CD4-positive, alpha-beta T cell (primary cell): ENCODE data around the gene MMS19. TPM values are rescaled to one million over a fixed set of nuclear protein-coding genes. Genes with fewer than 3 reads are reported as not detected.

Source experiments
- ATAC-seq: fragments of 200-7000 bp; cut with Tn5 transposase; one replicate; pipeline ENCODE4 v1.10.0; 2022; ENCODE audit warnings: mild to moderate bottlenecking; ENCODE audit not compliant: poor library complexity
- CTCF ChIA-PET: fragments of 350-600 bp; sonication (Branson Sonifier 250); formaldehyde crosslinking; loops from one replicate; lab custom pipeline; 2021; ENCODE audit warnings: antibody characterized with exemption, inconsistent platforms; lab: Charles Lee
- POLR2A ChIA-PET: fragments of 350-600 bp; sonication (Branson Sonifier 250); formaldehyde crosslinking; loops from one replicate; lab custom pipeline; 2021; ENCODE audit warnings: antibody characterized with exemption, inconsistent platforms; lab: Charles Lee
- DNase-seq, 14 experiments: peaks; one replicate each; pipeline ENCODE4 v3.0.0-alpha.2; 2013 to 2020; ENCODE audit warnings: mixed read lengths in 2 of 14
- H3K27ac ChIP-seq, 2 donors: one replicate each; pipeline versions ENCODE4 v1.5.1 to v1.7.0; 2013; ENCODE audit warnings: low read length in 2 of 2, low read depth in 1 of 2, mild to moderate bottlenecking in 1 of 2
- H3K27me3 ChIP-seq, 2 experiments: 1 replicate in 1 of 2; 2 replicates in 1 of 2; pipeline versions ENCODE4 v1.6.1 to v1.7.0; 2013; ENCODE audit warnings: low read length in 2 of 2, control low read depth in 1 of 2, mild to moderate bottlenecking in 1 of 2, moderate library complexity in 1 of 2; ENCODE audit not compliant: insufficient read depth in 2 of 2, control insufficient read depth in 1 of 2
- H3K36me3 ChIP-seq: one replicate; pipeline ENCODE4 v1.6.1; 2013; ENCODE audit warnings: low read length, control low read depth; ENCODE audit not compliant: insufficient read depth
- H3K4me1 ChIP-seq: one replicate; pipeline ENCODE4 v1.6.1; 2013; ENCODE audit warnings: low read length, control low read depth; ENCODE audit not compliant: insufficient read depth
- H3K4me3 ChIP-seq: one replicate; pipeline ENCODE4 v1.5.1; 2013; ENCODE audit warnings: mild to moderate bottlenecking, low read length, moderate library complexity
- H3K9me3 ChIP-seq, 2 experiments: 1 replicate in 1 of 2; 2 replicates in 1 of 2; pipeline versions ENCODE4 v1.6.1 to v1.7.0; 2013; ENCODE audit warnings: low read length in 2 of 2, mild to moderate bottlenecking in 2 of 2, control low read depth in 1 of 2, moderate library complexity in 1 of 2; ENCODE audit not compliant: control insufficient read depth in 1 of 2, insufficient read depth in 1 of 2
- H3K27ac Mint-ChIP-seq: one replicate; pipeline ENCODE4 v1.8.0; 2020; ENCODE audit warnings: mixed read lengths
- H3K27me3 Mint-ChIP-seq: one replicate; pipeline ENCODE4 v1.8.0; 2021; ENCODE audit warnings: mixed read lengths
- H3K36me3 Mint-ChIP-seq: one replicate; pipeline ENCODE4 v1.8.0; 2021; ENCODE audit warnings: low read depth, mixed read lengths
- H3K4me1 Mint-ChIP-seq: one replicate; pipeline ENCODE4 v1.8.0; 2021; ENCODE audit warnings: low read depth, mixed read lengths
- H3K4me3 Mint-ChIP-seq: one replicate; pipeline ENCODE4 v1.8.0; 2020; ENCODE audit warnings: mild to moderate bottlenecking, mixed read lengths
- H3K9me3 Mint-ChIP-seq: one replicate; pipeline ENCODE4 v1.8.0; 2020; ENCODE audit warnings: mixed read lengths
- CTCF ChIP-seq: fragments of 200-600 bp; IDR thresholded peaks from one replicate; pipeline ENCODE4 v1.8.0; 2022; ENCODE audit warnings: antibody characterized with exemption, mild to moderate bottlenecking
- intact Hi-C, 2 experiments: fragments of 100-400 bp; cut with DNase I in 1 of 2; cut with micrococcal nuclease in 1 of 2; formaldehyde crosslinking; loops; one replicate each; pipeline versions ENCODE4 v1.15.1 to v1.9.0; 2023 to 2025; cut with DNase I, micrococcal nuclease
- total RNA-seq, 174 experiments: library from RNA in 2 of 174; stranded (reverse) in 2 of 174; gene quantifications; one replicate each; pipeline ENCODE4 v1.2.3 and lab custom pipeline; 2021 to 2026

MMS19 gene
- total RNA-seq, 2 experiments from 2014 or later: 58.4 to 65.7 TPM

GRCh38 chr10:97408496-97408992 lies 89.7 kb downstream of the MMS19 start:
- H3K4me3 ChIP-seq: no peak overlapping the region
- no peak for TF ChIP-seq CTCF
- peaks cover 18% of the 10 kb centered on the region for H3K4me1 Mint-ChIP-seq
- ATAC-seq (no peak), DNase-seq (no peak)
- ChIA-PET CTCF (interaction anchor here (1.0 to 1.3 kb wide), 2 partner anchors 10 to 45 kb away, joined by 3 read pairs; no protein-coding TSS in a partner anchor), POLR2A (no interaction called here)
- H3K9me3 ChIP-seq: no peaks in the 10 kb centered on the region
- no peak overlapping the region for H3K27ac ChIP-seq
- H3K27me3 ChIP-seq: no peaks in the 10 kb centered on the region
- no peaks in the 10 kb centered on the region for H3K36me3 Mint-ChIP-seq
- no peak overlapping the region for H3K4me3 Mint-ChIP-seq
- no peaks in the 10 kb centered on the region for H3K9me3 Mint-ChIP-seq
- peaks cover 20% of the 10 kb centered on the region for H3K4me1 ChIP-seq
- no peaks in the 10 kb centered on the region for H3K27me3 Mint-ChIP-seq
- H3K36me3 ChIP-seq: no peaks in the 10 kb centered on the region
- H3K27ac Mint-ChIP-seq: no peak overlapping the region
- intact Hi-C loops: loop anchor here in 1 of 2 experiments (5.0 kb wide), 1 partner anchor 324 kb away; no protein-coding TSS in a partner anchor

Other genes with a start within 250 kb of the MMS19 start
- 1 to 10 TPM; 6.9 to 8.8 TPM for gene ARHGAP19, start 205.8 kb downstream of the MMS19 start, total RNA-seq
- gene FRAT1, start 179.2 kb downstream of the MMS19 start, total RNA-seq: 10 to 100 TPM; 45.2 to 45.5 TPM
- gene FRAT2, start 163.7 kb downstream of the MMS19 start, total RNA-seq: 10 to 100 TPM; 27.0 to 27.6 TPM
- 10 to 100 TPM; 84.2 to 87.6 TPM for gene RRP12, start 97.1 kb downstream of the MMS19 start, total RNA-seq
- 10 to 100 TPM; 50.7 to 55.5 TPM for gene PGAM1, start 72.2 kb downstream of the MMS19 start, total RNA-seq
- gene EXOSC1, start 52.4 kb downstream of the MMS19 start, total RNA-seq: 10 to 100 TPM; 28.8 to 29.7 TPM
- 1 to 10 TPM; 6.2 to 6.5 TPM for gene ZDHHC16, start 52.2 kb downstream of the MMS19 start, total RNA-seq
- gene UBTD1, start 502 bp upstream of the MMS19 start, total RNA-seq: under 1 TPM; 0.56 to 0.80 TPM
- gene ANKRD2, start 74.4 kb upstream of the MMS19 start, total RNA-seq: not detected
- gene HOGA1, start 86.0 kb upstream of the MMS19 start, total RNA-seq: not detected
- gene C10orf62, start 91.3 kb upstream of the MMS19 start, total RNA-seq: not detected
- under 1 TPM; 0.36 to 0.39 TPM for gene MORN4, start 135.1 kb upstream of the MMS19 start, total RNA-seq
- 10 to 100 TPM; 26.3 to 27.2 TPM for gene PI4K2A, start 142.2 kb upstream of the MMS19 start, total RNA-seq
- 10 to 100 TPM; 10.7 to 11.6 TPM for gene AVPI1, start 188.8 kb upstream of the MMS19 start, total RNA-seq
- gene MARVELD1, start 215.3 kb upstream of the MMS19 start, total RNA-seq: under 1 TPM; 0.52 to 0.89 TPM
- 10 to 100 TPM; 58.4 to 60.6 TPM for gene ZFYVE27, start 238.7 kb upstream of the MMS19 start, total RNA-seq